OCI-LY3 (cell line): ENCODE measurements around the gene VPS41.
A peak's percentile ranks its signal among the peaks of the same experiment; 100 is the strongest.

ENCODE experiments used
- H2AFZ ChIP-seq: fragments of 200-600, 300-600 bp; shearing (Covaris generic); 2 replicates; pipeline ENCODE4 v1.6.0; 2014; ENCODE audit warnings: antibody characterized with exemption, low read depth, low read length
- H3K27ac ChIP-seq: fragments of 200-600, 300-600 bp; sonication (generic); 2 replicates; pipeline ENCODE4 v1.5.1; 2014; ENCODE audit warnings: mild to moderate bottlenecking, low read length, moderate library complexity, mixed read lengths
- H3K27me3 ChIP-seq: fragments of 200-600, 300-600 bp; sonication (generic); 2 replicates; pipeline ENCODE4 v1.6.1; 2014; ENCODE audit warnings: low read depth, low read length, mixed read lengths
- H3K36me3 ChIP-seq: fragments of 200-600, 300-600 bp; sonication (generic); replicated peaks from 2 replicates; pipeline ENCODE3; 2014; ENCODE audit warnings: low read depth, low read length, mixed read lengths
- H3K4me1 ChIP-seq: fragments of 300-600, 200-600 bp; sonication (generic); 2 replicates; pipeline ENCODE4 v1.6.1; 2014; ENCODE audit warnings: low read length, mixed read lengths
- H3K4me2 ChIP-seq: fragments of 200-600, 300-600 bp; sonication (generic); 2 replicates; pipeline ENCODE4 v1.6.1; 2014; ENCODE audit warnings: low read length, mixed read lengths
- H3K4me3 ChIP-seq: fragments of 300-600, 200-600 bp; sonication (generic); 2 replicates; pipeline ENCODE4 v1.5.1; 2014; ENCODE audit warnings: antibody characterized with exemption, mild to moderate bottlenecking, low read length, moderate library complexity
- H3K79me2 ChIP-seq: fragments of 300-600, 200-600 bp; shearing (Covaris generic); 2 replicates; pipeline ENCODE4 v1.6.1; 2014; ENCODE audit warnings: mild to moderate bottlenecking, low read length, mixed read lengths
- H3K9ac ChIP-seq: fragments of 300-600, 200-600 bp; shearing (Covaris generic); 2 replicates; pipeline ENCODE4 v1.6.0; 2014; ENCODE audit warnings: mild to moderate bottlenecking, low read length, moderate library complexity
- H3K9me3 ChIP-seq: fragments of 200-600, 300-600 bp; shearing (Covaris generic); 2 replicates; pipeline ENCODE4 v1.6.1; 2014; ENCODE audit warnings: low read length, mixed read lengths; ENCODE audit not compliant: insufficient read depth
- H4K20me1 ChIP-seq: fragments of 200-600, 300-600 bp; sonication (generic); 2 replicates; pipeline ENCODE4 v1.6.1; 2016; ENCODE audit warnings: low read length, mixed read lengths; ENCODE audit not compliant: insufficient read depth
- CTCF ChIP-seq: fragments of 200-600, 300-600 bp; sonication (generic); IDR thresholded peaks from 2 replicates; pipeline ENCODE4 v1.5.1; 2014; ENCODE audit warnings: antibody characterized with exemption, low read length, low read depth
- EZH2phosphoT487 ChIP-seq: fragments of 200-600 bp; shearing (Covaris generic); IDR thresholded peaks from 2 replicates; pipeline ENCODE4 v1.6.1; 2018; ENCODE audit warnings: antibody characterized with exemption, mixed run types, low read depth

The VPS41 gene

GRCh38 chr7:38751416-38751815 lies 157.6 kb downstream of the VPS41 start:
- H3K36me3 ChIP-seq: peaks cover 8% of the 10 kb centered on the region
- no peak overlapping the region for H3K9ac ChIP-seq
- no peaks in the 10 kb centered on the region for H3K9me3 ChIP-seq
- H2AFZ ChIP-seq: no peak overlapping the region
- H4K20me1 ChIP-seq: no peaks in the 10 kb centered on the region
- H3K79me2 ChIP-seq: no peaks in the 10 kb centered on the region
- H3K27me3 ChIP-seq: no peaks in the 10 kb centered on the region
- no peaks in the 10 kb centered on the region for H3K4me1 ChIP-seq
- TF ChIP-seq EZH2phosphoT487 (no peak), CTCF (no peak)
- no peak overlapping the region for H3K4me2 ChIP-seq
- no peak overlapping the region for H3K27ac ChIP-seq
- no peak overlapping the region for H3K4me3 ChIP-seq

- H4K20me1 ChIP-seq: no peaks in the 10 kb centered on the region
- H3K9ac ChIP-seq: no peak overlapping the region
- no peaks in the 10 kb centered on the region for H3K9me3 ChIP-seq
- H3K4me1 ChIP-seq: no peaks in the 10 kb centered on the region
- TF ChIP-seq EZH2phosphoT487 (no peak), CTCF (peak; percentile 52)
- no peaks in the 10 kb centered on the region for H3K27me3 ChIP-seq
- H3K27ac ChIP-seq: no peak overlapping the region
- H2AFZ ChIP-seq: no peak overlapping the region
- no peaks in the 10 kb centered on the region for H3K79me2 ChIP-seq
- no peak overlapping the region for H3K4me2 ChIP-seq
- peaks cover 16% of the 10 kb centered on the region for H3K36me3 ChIP-seq
- no peak overlapping the region for H3K4me3 ChIP-seq
These were observed 160.9 kb downstream of the VPS41 start for GRCh38 chr7:38748056-38748610.

GRCh38 chr7:38746438-38746837 lies 162.6 kb downstream of the VPS41 start:
- H2AFZ ChIP-seq: no peak overlapping the region
- no peak overlapping the region for H3K27ac ChIP-seq
- H3K4me1 ChIP-seq: no peaks in the 10 kb centered on the region
- no peaks in the 10 kb centered on the region for H3K79me2 ChIP-seq
- no peaks in the 10 kb centered on the region for H3K9me3 ChIP-seq
- no peak overlapping the region for H3K4me3 ChIP-seq
- H3K36me3 ChIP-seq: peaks cover 23% of the 10 kb centered on the region
- H3K9ac ChIP-seq: no peak overlapping the region
- TF ChIP-seq CTCF: no peak
- TF ChIP-seq EZH2phosphoT487: no peak
- H3K27me3 ChIP-seq: no peaks in the 10 kb centered on the region
- no peak overlapping the region for H3K4me2 ChIP-seq
- H4K20me1 ChIP-seq: no peaks in the 10 kb centered on the region

GRCh38 chr7:38744746-38745145 lies 164.2 kb downstream of the VPS41 start:
- H3K4me3 ChIP-seq: no peak overlapping the region
- H3K4me2 ChIP-seq: no peak overlapping the region
- TF ChIP-seq CTCF: no peak
- no peak for TF ChIP-seq EZH2phosphoT487
- H3K9me3 ChIP-seq: no peaks in the 10 kb centered on the region
- H3K79me2 ChIP-seq: no peaks in the 10 kb centered on the region
- no peak overlapping the region for H2AFZ ChIP-seq
- H3K9ac ChIP-seq: no peak overlapping the region
- H4K20me1 ChIP-seq: no peaks in the 10 kb centered on the region
- no peaks in the 10 kb centered on the region for H3K27me3 ChIP-seq
- H3K4me1 ChIP-seq: 0 out of 2 replicates have a peak, but pooled peaks cover 4% of the 10 kb centered on the region
- H3K27ac ChIP-seq: no peak overlapping the region
- H3K36me3 ChIP-seq: peaks cover 23% of the 10 kb centered on the region
